ENCODE data around the gene OR2K2. TPM values are rescaled to one million over a fixed set of nuclear protein-coding genes. Genes with fewer than 3 reads are reported as not detected.
A peak's percentile ranks its signal among the peaks of the same experiment; 100 is the strongest.

OR2K2 gene
- total and polyA plus RNA-seq, 9 of the 15 experiments (the other 6 are each of a cell fraction or from before 2014, with no cell fraction given): not detected

- TF ChIP-seq IRF1 (CRISPR knock-in tag; IDR thresholded peaks at IDR 0.05; ENCODE audit: borderline replicate concordance) (no peak), TCF7L2 (IDR thresholded peaks at IDR 0.05; ENCODE audit: low read depth, low read length) (no peak)
Observed at GRCh38 chr9:111298111-111298510, 31.9 kb downstream of the OR2K2 start (continued).

- Histone ChIP-seq H3K79me2 (ENCODE audit: control insufficient read depth, insufficient read depth, low read length) (no peaks in the 10 kb centered on the region), H3K36me3 (ENCODE audit: control insufficient read depth, insufficient read depth, low read length) (no peaks in the 10 kb centered on the region), H3K4me1 (replicated peaks in 1 of 2; ENCODE audit: control insufficient read depth in 2 of 2, insufficient read depth in 2 of 2, low read length in 2 of 2) (no peaks in the 10 kb centered on the region), H3K9ac (ENCODE audit: insufficient read depth in 1 of 2, low read depth in 2 of 2, low read length in 2 of 2) (no peak overlapping the region), H4K20me1 (replicated peaks; ENCODE audit: control insufficient read depth, insufficient read depth, low read length) (no peaks in the 10 kb centered on the region), H3K4me2 (ENCODE audit: insufficient read depth, low read length) (no peak overlapping the region), H3K4me3 (no peak overlapping the region), H3K27ac (ENCODE audit: extremely low read depth, low read depth, low read length) (no peak overlapping the region), H3K9me3 (replicated peaks; ENCODE audit: control insufficient read depth, insufficient read depth, low read depth, low read length) (no peaks in the 10 kb centered on the region), H3K9me1 (ENCODE audit: control insufficient read depth, insufficient read depth, low read length) (no peaks in the 10 kb centered on the region), H3K27me3 (ENCODE audit: control insufficient read depth in 2 of 2, insufficient read depth in 2 of 2, low read length in 2 of 2) (no peaks in the 10 kb centered on the region), H2AFZ (ENCODE audit: low read depth, low read length) (no peak overlapping the region)
- ATAC-seq (no peak), FAIRE-seq (no peak), DNase-seq (ENCODE audit: extremely low read depth in 1 of 4, low spot score in 3 of 4) (no peak)
- in situ Hi-C loops (cut with MboI): loop anchor here (25.0 kb wide), 1 partner anchor 1110 kb away; no protein-coding TSS in a partner anchor
- TF ChIP-seq ZNF146 (CRISPR knock-in tag; IDR thresholded peaks at IDR 0.05; ENCODE audit: unreplicated experiment) (peak; percentile 14), SUPT5H (IDR thresholded peaks at IDR 0.05) (no peak), ZNF3 (CRISPR knock-in tag; IDR thresholded peaks at IDR 0.05) (no peak), LARP7 (IDR thresholded peaks at IDR 0.05) (no peak)
- intact Hi-C loops (cut with micrococcal nuclease): no loop called here
- POLR2A ChIA-PET: interaction anchor here (1.0 kb wide), 1 partner anchor 36 kb away, joined by 3 read pairs; no protein-coding TSS in a partner anchor
- no TSS peak for BruUV-seq (replicated peaks)
- CTCF ChIA-PET (ENCODE audit: low intra/inter-chr PET ratio): no interaction called here
- WGBS (ENCODE audit: insufficient coverage, low coverage, missing lambda C conversion rate): 0% methylated on average over 2 of the region's 2 CpGs
Observed at GRCh38 chr9:111297066-111297824, 32.8 kb downstream of the OR2K2 start.

All from K562 (cell line).